SK-N-SH treated with all-trans-retinoic acid at 6 μM for 48 hours (cell line): ENCODE data around the gene DTNB.

Source experiments
- ATAC-seq: fragments of 200-7000 bp; cut with Tn5 transposase; 3 replicates; pipeline ENCODE4 v1.9.1; 2020; ENCODE audit warnings: mild to moderate bottlenecking, moderate library complexity
- ARNTL ChIP-seq: fragments of 450-650 bp; formaldehyde crosslinking; IDR thresholded peaks from 2 replicates; pipeline ENCODE4 v1.5.0; 2020; ENCODE audit warnings: low read depth, mild to moderate bottlenecking, moderate library complexity, borderline replicate concordance
- BACH2 ChIP-seq: fragments of 250-450 bp; sonication (Bioruptor Pico); IDR thresholded peaks from 2 replicates; pipeline ENCODE4 v1.9.0; 2021; ENCODE audit warnings: mild to moderate bottlenecking, borderline replicate concordance
- CSDC2 ChIP-seq: fragments of 250-450 bp; sonication (Bioruptor Pico); IDR thresholded peaks from 2 replicates; pipeline ENCODE4 v1.5.0; 2020; ENCODE audit warnings: mild to moderate bottlenecking, moderate library complexity
- ESRRG ChIP-seq: fragments of 250-450 bp; sonication (Bioruptor Pico); IDR thresholded peaks from 2 replicates; pipeline ENCODE4 v1.6.1; 2021; ENCODE audit warnings: mild to moderate bottlenecking
- GLIS3 ChIP-seq: fragments of 250-450 bp; sonication (Bioruptor Pico); IDR thresholded peaks from 2 replicates; pipeline ENCODE4 v1.5.0; 2020; ENCODE audit warnings: mild to moderate bottlenecking, moderate library complexity
- ISL1 ChIP-seq: fragments of 250-450 bp; sonication (Bioruptor Pico); IDR thresholded peaks from 2 replicates; pipeline ENCODE4 v2.1.2; 2022; ENCODE audit warnings: mild to moderate bottlenecking, moderate library complexity
- OSR1 ChIP-seq: fragments of 250-450 bp; sonication (Bioruptor Pico); IDR thresholded peaks from 2 replicates; pipeline ENCODE4 v1.8.0; 2022; ENCODE audit warnings: moderate library complexity, mild to moderate bottlenecking, inconsistent platforms
- PATZ1 ChIP-seq: fragments of 250-450 bp; sonication (Bioruptor Pico); IDR thresholded peaks from 2 replicates; pipeline ENCODE4 v1.8.0; 2020; ENCODE audit warnings: mild to moderate bottlenecking, moderate library complexity, borderline replicate concordance
- POU6F1 ChIP-seq: fragments of 250-450 bp; sonication (Bioruptor Pico); IDR thresholded peaks from 2 replicates; pipeline ENCODE4 v1.8.0; 2021; ENCODE audit warnings: low read depth, mild to moderate bottlenecking, moderate library complexity, borderline replicate concordance
- PPARA ChIP-seq: fragments of 250-450 bp; sonication (Bioruptor Pico); IDR thresholded peaks from 2 replicates; pipeline ENCODE4 v1.5.0; 2020; ENCODE audit warnings: mild to moderate bottlenecking, borderline replicate concordance
- RARB ChIP-seq: fragments of 250-450 bp; sonication (Bioruptor Pico); IDR thresholded peaks from 2 replicates; pipeline ENCODE4 v1.8.0; 2021; ENCODE audit warnings: mild to moderate bottlenecking, moderate library complexity
- TCF4 ChIP-seq: fragments of 250-450 bp; sonication (Bioruptor Pico); IDR thresholded peaks from 2 replicates; pipeline ENCODE4 v1.8.0; 2021; ENCODE audit warnings: mild to moderate bottlenecking, moderate library complexity, borderline replicate concordance
- TOX ChIP-seq: fragments of 250-450 bp; sonication (Bioruptor Pico); IDR thresholded peaks from 2 replicates; pipeline ENCODE4 v1.8.0; 2021; ENCODE audit warnings: mild to moderate bottlenecking, moderate library complexity, borderline replicate concordance
- TSHZ2 ChIP-seq: fragments of 250-450 bp; sonication (Bioruptor Pico); IDR thresholded peaks from 2 replicates; pipeline ENCODE4 v1.5.0; 2020; ENCODE audit warnings: mild to moderate bottlenecking, moderate library complexity
- ZC3H10 ChIP-seq: fragments of 250-450 bp; sonication (Bioruptor Pico); IDR thresholded peaks from 2 replicates; pipeline ENCODE4 v1.5.1; 2021; ENCODE audit warnings: mild to moderate bottlenecking, moderate library complexity
- ZFP3 ChIP-seq: fragments of 250-450 bp; sonication (Bioruptor Pico); IDR thresholded peaks from 2 replicates; pipeline ENCODE4 v1.5.0; 2020; ENCODE audit warnings: mild to moderate bottlenecking, moderate library complexity
- ZFP30 ChIP-seq: fragments of 450-650 bp; formaldehyde crosslinking; IDR thresholded peaks from 2 replicates; pipeline ENCODE4 v1.5.0; 2022; ENCODE audit warnings: mild to moderate bottlenecking, moderate library complexity
- ZNF565 ChIP-seq: fragments of 450-650 bp; formaldehyde crosslinking; conservative IDR thresholded peaks from 2 replicates; pipeline ENCODE4 v1.5.0; 2020; ENCODE audit warnings: low read depth, mild to moderate bottlenecking, moderate library complexity
- ZNF70 ChIP-seq: fragments of 450-650 bp; formaldehyde crosslinking; IDR thresholded peaks from 2 replicates; pipeline ENCODE4 v1.5.0; 2020; ENCODE audit warnings: mild to moderate bottlenecking, moderate library complexity

Gene DTNB

GRCh38 chr2:25712455-25712854 lies 39.1 kb upstream of the DTNB start (continued):
- TF ChIP-seq TSHZ2 (CRISPR knock-in tag) (no peak), ZFP3 (CRISPR knock-in tag) (no peak)

- no peak for TF ChIP-seq ZNF70 (CRISPR knock-in tag)
- no peak for TF ChIP-seq ESRRG (CRISPR knock-in tag)
- TF ChIP-seq CSDC2 (CRISPR knock-in tag) = no peak
- no peak for TF ChIP-seq PATZ1
- no peak for TF ChIP-seq ZFP3 (CRISPR knock-in tag)
- TF ChIP-seq OSR1 (CRISPR knock-in tag) = no peak
- TF ChIP-seq ZNF565 (CRISPR knock-in tag) = no peak
- no peak for TF ChIP-seq ZFP30 (CRISPR knock-in tag)
- TF ChIP-seq TOX (CRISPR knock-in tag) = no peak
- no peak for TF ChIP-seq PPARA (CRISPR knock-in tag)
- TF ChIP-seq POU6F1 (CRISPR knock-in tag) = no peak
- no peak for TF ChIP-seq RARB (CRISPR knock-in tag)
- TF ChIP-seq TSHZ2 (CRISPR knock-in tag) = no peak
- TF ChIP-seq TCF4 (CRISPR knock-in tag) = no peak
- TF ChIP-seq BACH2 (CRISPR knock-in tag) = no peak
- TF ChIP-seq GLIS3 = no peak
- no peak for TF ChIP-seq ISL1 (CRISPR knock-in tag)
- TF ChIP-seq ARNTL (CRISPR knock-in tag) = no peak
- TF ChIP-seq, all 23 proteins: peak for 0
Observed at GRCh38 chr2:25711675-25712354, 38.4 kb upstream of the DTNB start.

GRCh38 chr2:25710750-25711149 lies 37.4 kb upstream of the DTNB start:
- TF ChIP-seq TSHZ2 (CRISPR knock-in tag) (no peak), ARNTL (CRISPR knock-in tag) (no peak), PPARA (CRISPR knock-in tag) (no peak), ZNF70 (CRISPR knock-in tag) (no peak), BACH2 (CRISPR knock-in tag) (no peak), PATZ1 (no peak), ZC3H10 (CRISPR knock-in tag) (no peak), TOX (CRISPR knock-in tag) (no peak), GLIS3 (no peak), TCF4 (CRISPR knock-in tag) (no peak)
- no peak for ATAC-seq

More at GRCh38 chr2:25711675-25712354, 38.4 kb upstream of the DTNB start:
- no peak for ATAC-seq
